ENCODE measurements around the gene EFNB3.

DNA sequence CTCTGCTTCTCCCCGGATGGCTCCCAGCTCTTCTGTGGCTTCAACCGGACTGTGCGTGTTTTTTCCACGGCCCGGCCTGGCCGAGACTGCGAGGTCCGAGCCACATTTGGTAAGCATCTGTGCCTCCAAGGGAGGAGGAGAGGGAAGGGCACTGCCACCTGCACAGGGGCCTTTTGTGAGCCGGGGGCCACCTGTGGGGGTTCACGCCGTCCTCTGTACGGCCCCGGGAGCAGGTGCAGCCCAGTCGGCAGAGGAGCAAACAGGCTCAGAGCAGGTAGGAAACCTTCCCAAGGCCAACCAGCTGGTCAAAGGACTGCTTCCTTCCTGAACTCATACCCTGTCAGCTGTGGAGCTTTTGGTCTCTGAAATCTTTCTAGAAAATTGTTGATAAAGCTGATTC, 3.3 kb upstream of the EFNB3 start:
- TF ChIP-seq TAF1 (IDR thresholded peaks at IDR 0.05; ENCODE audit: borderline replicate concordance, insufficient read depth, low read length) (no peak), POLR2AphosphoS5 (IDR thresholded peaks at IDR 0.05; ENCODE audit: low read depth, low read length) (no peak), SIN3A (IDR thresholded peaks at IDR 0.05; ENCODE audit: borderline replicate concordance, insufficient read depth, low read length) (no peak)
- TF ChIP-seq, protein P1, sequence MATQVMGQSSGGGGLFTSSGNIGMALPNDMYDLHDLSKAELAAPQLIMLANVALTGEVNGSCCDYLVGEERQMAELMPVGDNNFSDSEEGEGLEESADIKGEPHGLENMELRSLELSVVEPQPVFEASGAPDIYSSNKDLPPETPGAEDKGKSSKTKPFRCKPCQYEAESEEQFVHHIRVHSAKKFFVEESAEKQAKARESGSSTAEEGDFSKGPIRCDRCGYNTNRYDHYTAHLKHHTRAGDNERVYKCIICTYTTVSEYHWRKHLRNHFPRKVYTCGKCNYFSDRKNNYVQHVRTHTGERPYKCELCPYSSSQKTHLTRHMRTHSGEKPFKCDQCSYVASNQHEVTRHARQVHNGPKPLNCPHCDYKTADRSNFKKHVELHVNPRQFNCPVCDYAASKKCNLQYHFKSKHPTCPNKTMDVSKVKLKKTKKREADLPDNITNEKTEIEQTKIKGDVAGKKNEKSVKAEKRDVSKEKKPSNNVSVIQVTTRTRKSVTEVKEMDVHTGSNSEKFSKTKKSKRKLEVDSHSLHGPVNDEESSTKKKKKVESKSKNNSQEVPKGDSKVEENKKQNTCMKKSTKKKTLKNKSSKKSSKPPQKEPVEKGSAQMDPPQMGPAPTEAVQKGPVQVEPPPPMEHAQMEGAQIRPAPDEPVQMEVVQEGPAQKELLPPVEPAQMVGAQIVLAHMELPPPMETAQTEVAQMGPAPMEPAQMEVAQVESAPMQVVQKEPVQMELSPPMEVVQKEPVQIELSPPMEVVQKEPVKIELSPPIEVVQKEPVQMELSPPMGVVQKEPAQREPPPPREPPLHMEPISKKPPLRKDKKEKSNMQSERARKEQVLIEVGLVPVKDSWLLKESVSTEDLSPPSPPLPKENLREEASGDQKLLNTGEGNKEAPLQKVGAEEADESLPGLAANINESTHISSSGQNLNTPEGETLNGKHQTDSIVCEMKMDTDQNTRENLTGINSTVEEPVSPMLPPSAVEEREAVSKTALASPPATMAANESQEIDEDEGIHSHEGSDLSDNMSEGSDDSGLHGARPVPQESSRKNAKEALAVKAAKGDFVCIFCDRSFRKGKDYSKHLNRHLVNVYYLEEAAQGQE (IDR thresholded peaks at IDR 0.05; ENCODE audit: insufficient read depth in 1 of 2, low read depth in 2 of 2, low read length in 2 of 2): no peak
